GM23338 (cell line): ENCODE measurements around the gene DHRS3. TPM values are rescaled to one million over a fixed set of nuclear protein-coding genes. Genes with fewer than 3 reads are reported as not detected.

Experiments used
- ATAC-seq: fragments of 200-7000 bp; cut with Tn5 transposase; 3 replicates; pipeline ENCODE4 v1.9.1; 2020
- DNase-seq: peaks from one replicate; pipeline ENCODE4 v3.0.0-alpha.2; 2015; ENCODE audit warnings: low spot score
- H2AFZ ChIP-seq: fragments of 200-600 bp; sonication (generic); 2 replicates; pipeline ENCODE4 v1.8.0; 2016; ENCODE audit warnings: antibody characterized with exemption, mild to moderate bottlenecking, moderate library complexity
- H3F3A ChIP-seq: fragments of 200-600 bp; sonication (generic); replicated peaks from 2 replicates; pipeline ENCODE4 v1.8.0; 2017; ENCODE audit warnings: antibody characterized with exemption, mixed run types, low read depth
- H3K27ac ChIP-seq: fragments of 200-600 bp; sonication (generic); 2 replicates; pipeline ENCODE4 v1.6.1; 2016; ENCODE audit warnings: low read depth
- H3K27me3 ChIP-seq: fragments of 200-600 bp; sonication (generic); 2 replicates; pipeline ENCODE4 v1.8.0; 2016; ENCODE audit warnings: mild to moderate bottlenecking, mixed run types, moderate library complexity; ENCODE audit not compliant: insufficient read depth
- H3K36me3 ChIP-seq: fragments of 200-600 bp; sonication (generic); 2 replicates; pipeline ENCODE4 v1.8.0; 2016; ENCODE audit warnings: mild to moderate bottlenecking; ENCODE audit not compliant: insufficient read depth
- H3K4me1 ChIP-seq: fragments of 200-600 bp; sonication (generic); 2 replicates; pipeline ENCODE4 v1.8.0; 2016; ENCODE audit warnings: mild to moderate bottlenecking, moderate library complexity; ENCODE audit not compliant: insufficient read depth
- H3K4me2 ChIP-seq: fragments of 200-600 bp; sonication (generic); 2 replicates; pipeline ENCODE4 v1.7.1; 2017; ENCODE audit warnings: mixed run types
- H3K4me3 ChIP-seq: fragments of 200-600 bp; sonication (generic); 2 replicates; pipeline ENCODE4 v1.6.1; 2016; ENCODE audit warnings: mixed run types
- H3K79me2 ChIP-seq: fragments of 200-600 bp; sonication (generic); replicated peaks from 2 replicates; pipeline ENCODE4 v1.8.0; 2017; ENCODE audit warnings: mild to moderate bottlenecking; ENCODE audit not compliant: insufficient read depth
- H3K9me2 ChIP-seq: fragments of 200-600 bp; sonication (generic); 2 replicates; pipeline ENCODE4 v1.8.0; 2017; ENCODE audit not compliant: insufficient read depth
- H4K20me1 ChIP-seq: fragments of 200-600 bp; sonication (generic); replicated peaks from 2 replicates; pipeline ENCODE4 v1.8.0; 2017; ENCODE audit warnings: mild to moderate bottlenecking; ENCODE audit not compliant: insufficient read depth
- H3K27ac Mint-ChIP-seq: 2 replicates; pipeline ENCODE4 v1.8.0; 2020; ENCODE audit warnings: inconsistent platforms, mild to moderate bottlenecking, moderate library complexity, mixed read lengths
- H3K27me3 Mint-ChIP-seq: 3 replicates; pipeline ENCODE4 v1.8.0; 2022; ENCODE audit warnings: low read depth, mild to moderate bottlenecking, moderate library complexity, mixed read lengths, inconsistent platforms; ENCODE audit not compliant: insufficient read depth, poor library complexity
- H3K36me3 Mint-ChIP-seq: 3 replicates; pipeline ENCODE4 v1.8.0; 2021; ENCODE audit warnings: low read depth, mild to moderate bottlenecking, inconsistent platforms, moderate library complexity, mixed read lengths
- H3K4me1 Mint-ChIP-seq: 3 replicates; pipeline ENCODE4 v1.8.0; 2020; ENCODE audit warnings: mild to moderate bottlenecking, inconsistent platforms, mixed read lengths
- H3K4me3 Mint-ChIP-seq: 3 replicates; pipeline ENCODE4 v1.8.0; 2021; ENCODE audit warnings: moderate library complexity, mild to moderate bottlenecking, inconsistent platforms, mixed read lengths
- H3K9me3 Mint-ChIP-seq: 3 replicates; pipeline ENCODE4 v1.8.0; 2020; ENCODE audit warnings: moderate library complexity, mild to moderate bottlenecking, inconsistent platforms, mixed read lengths
- CREB1 ChIP-seq: fragments of 250-450 bp; sonication (Bioruptor Pico); IDR thresholded peaks from 2 replicates; pipeline ENCODE4 v1.5.0; 2020; ENCODE audit warnings: low read depth, mild to moderate bottlenecking, moderate library complexity
- CTCF ChIP-seq, 2 experiments: fragments of 200-600 bp in 1 of 2; sonication (generic) in 1 of 2; conservative IDR thresholded peaks; 2 replicates each; pipeline versions ENCODE4 v1.5.1 to v1.6.1; 2016 to 2017; ENCODE audit warnings: antibody characterized with exemption in 2 of 2, low read depth in 2 of 2, mild to moderate bottlenecking in 2 of 2, moderate library complexity in 1 of 2
- EZH2 ChIP-seq: fragments of 200-600 bp; sonication (generic); IDR thresholded peaks from one replicate; pipeline ENCODE4 v1.8.0; 2017; ENCODE audit warnings: antibody characterized with exemption, mild to moderate bottlenecking, low read depth; ENCODE audit not compliant: unreplicated experiment
- EZH2phosphoT487 ChIP-seq: fragments of 200-600 bp; sonication (generic); IDR thresholded peaks from one replicate; pipeline ENCODE4 v1.8.1; 2018; ENCODE audit warnings: antibody characterized with exemption; ENCODE audit not compliant: unreplicated experiment
- JUNB ChIP-seq: IDR thresholded peaks from one replicate; pipeline ENCODE4 v1.6.1; 2016; ENCODE audit warnings: antibody characterized with exemption; ENCODE audit not compliant: unreplicated experiment
- NANOG ChIP-seq: IDR thresholded peaks from 2 replicates; pipeline ENCODE4 v1.6.1; 2016; ENCODE audit warnings: antibody characterized with exemption, borderline replicate concordance
- POLR2AphosphoS5 ChIP-seq: IDR thresholded peaks from 2 replicates; pipeline ENCODE4 v1.6.1; 2016; ENCODE audit warnings: antibody characterized with exemption, low read depth
- STAT1 ChIP-seq: IDR thresholded peaks from one replicate; pipeline ENCODE4 v1.6.1; 2016; ENCODE audit warnings: antibody characterized with exemption; ENCODE audit not compliant: unreplicated experiment
- ZNF331 ChIP-seq: fragments of 250-450 bp; sonication (Bioruptor Pico); IDR thresholded peaks from 2 replicates; pipeline ENCODE4 v1.5.0; 2020; ENCODE audit warnings: low read depth, mild to moderate bottlenecking, moderate library complexity
- polyA plus RNA-seq: library from polyadenylated mRNA; unstranded; fragments of >200 nt; fragmentation: Nextera tagmentation; extraction: Ambion mirVana; gene quantifications from 2 replicates; pipeline ENCODE4 v1.2.1, GENCODE V29; 2016
- total RNA-seq: library from RNA; depleted of rRNA; stranded (reverse); fragments of >200 nt; shearing (Covaris generic); gene quantifications from 2 replicates; pipeline ENCODE4 v1.2.3, GENCODE V29; 2014
- TF ChIP-seq, protein P1 (sequence below): IDR thresholded peaks from 2 replicates; pipeline ENCODE4 v1.6.1; 2016; ENCODE audit warnings: antibody characterized with exemption

The DHRS3 gene
- total and polyA plus RNA-seq, 2 experiments from 2014 or later, result 21.0 to 26.0 TPM

- TF ChIP-seq, protein P1, sequence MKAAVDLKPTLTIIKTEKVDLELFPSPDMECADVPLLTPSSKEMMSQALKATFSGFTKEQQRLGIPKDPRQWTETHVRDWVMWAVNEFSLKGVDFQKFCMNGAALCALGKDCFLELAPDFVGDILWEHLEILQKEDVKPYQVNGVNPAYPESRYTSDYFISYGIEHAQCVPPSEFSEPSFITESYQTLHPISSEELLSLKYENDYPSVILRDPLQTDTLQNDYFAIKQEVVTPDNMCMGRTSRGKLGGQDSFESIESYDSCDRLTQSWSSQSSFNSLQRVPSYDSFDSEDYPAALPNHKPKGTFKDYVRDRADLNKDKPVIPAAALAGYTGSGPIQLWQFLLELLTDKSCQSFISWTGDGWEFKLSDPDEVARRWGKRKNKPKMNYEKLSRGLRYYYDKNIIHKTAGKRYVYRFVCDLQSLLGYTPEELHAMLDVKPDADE, result no peak
- TF ChIP-seq CTCF (conservative IDR thresholded peaks at IDR 0.05; ENCODE audit: low read depth in 2 of 2), result no peak
- TF ChIP-seq EZH2phosphoT487, result no peak
These were observed 62.3 kb downstream of the DHRS3 start (continued) for GRCh38 chr1:12555411-12556367.

DNA sequence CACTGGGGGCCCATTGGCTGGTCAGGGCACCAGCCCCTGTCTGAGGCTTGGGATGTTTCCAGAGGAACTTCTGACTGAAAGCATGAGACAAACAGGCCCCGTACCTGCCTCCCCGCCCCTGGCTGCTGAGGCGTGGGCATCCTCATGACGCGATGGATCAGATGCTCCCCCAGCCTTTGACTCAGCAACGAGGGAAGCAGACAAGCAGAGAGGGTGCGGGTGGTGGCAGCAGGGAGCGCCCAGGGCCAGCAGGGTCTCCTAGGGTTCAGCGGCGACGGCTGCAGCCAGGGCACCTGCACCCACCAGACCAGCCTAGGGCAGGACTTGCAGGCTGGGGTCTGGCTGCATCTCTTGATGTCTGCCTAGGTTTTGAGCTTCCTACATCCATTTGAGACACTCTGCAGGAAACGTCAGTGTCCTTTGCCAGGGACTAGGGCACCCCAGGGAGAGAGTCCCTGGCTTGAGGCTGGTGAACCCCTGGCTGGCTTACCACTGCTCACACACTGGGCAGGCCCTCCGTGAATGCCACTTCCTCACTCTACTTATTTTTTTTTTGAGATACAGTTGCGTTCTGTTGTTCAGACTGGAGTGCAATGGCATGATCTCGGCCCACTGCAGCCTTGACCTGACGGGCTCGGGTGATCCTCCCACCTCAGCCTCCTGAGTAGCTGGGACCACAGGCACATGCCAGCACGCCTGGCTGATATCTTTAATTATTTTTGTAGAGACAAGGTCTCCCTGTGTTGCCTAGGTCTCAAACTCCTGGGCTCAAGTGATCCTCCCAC lies 63.3 kb downstream of the DHRS3 start:
- Mint-ChIP-seq H3K4me1 (peaks cover 16% of the 10 kb centered on the region), H3K4me3 (no peak overlapping the region), H3K9me3 (peaks cover 13% of the 10 kb centered on the region), H3K27me3 (peaks cover 5% of the 10 kb centered on the region), H3K36me3 (peaks cover 13% of the 10 kb centered on the region), H3K27ac (no peak overlapping the region)
- Histone ChIP-seq H3K4me2 (no peak overlapping the region), H3K4me1 (peaks cover 4% of the 10 kb centered on the region; the same call in 1 of the 2 replicates), H3K79me2 (no peaks in the 10 kb centered on the region), H4K20me1 (no peaks in the 10 kb centered on the region), H3F3A (no peaks in the 10 kb centered on the region), H3K27me3 (no peaks in the 10 kb centered on the region), H3K9me2 (no peaks in the 10 kb centered on the region), H3K27ac (no peak overlapping the region), H3K36me3 (no peaks in the 10 kb centered on the region), H3K4me3 (no peak overlapping the region), H2AFZ (no peak overlapping the region)
- ATAC-seq, result no peak
- TF ChIP-seq POLR2AphosphoS5, result no peak
- no peak for TF ChIP-seq ZNF331 (CRISPR knock-in tag)
- TF ChIP-seq STAT1, result no peak
- TF ChIP-seq CREB1 (CRISPR knock-in tag), result no peak
- TF ChIP-seq JUNB, result no peak
- no peak for TF ChIP-seq EZH2phosphoT487
- no peak for TF ChIP-seq EZH2
- no peak for TF ChIP-seq NANOG
- no peak for DNase-seq
